Measurements from ENCODE around the gene MRPL32.

The MRPL32 gene

DNA sequence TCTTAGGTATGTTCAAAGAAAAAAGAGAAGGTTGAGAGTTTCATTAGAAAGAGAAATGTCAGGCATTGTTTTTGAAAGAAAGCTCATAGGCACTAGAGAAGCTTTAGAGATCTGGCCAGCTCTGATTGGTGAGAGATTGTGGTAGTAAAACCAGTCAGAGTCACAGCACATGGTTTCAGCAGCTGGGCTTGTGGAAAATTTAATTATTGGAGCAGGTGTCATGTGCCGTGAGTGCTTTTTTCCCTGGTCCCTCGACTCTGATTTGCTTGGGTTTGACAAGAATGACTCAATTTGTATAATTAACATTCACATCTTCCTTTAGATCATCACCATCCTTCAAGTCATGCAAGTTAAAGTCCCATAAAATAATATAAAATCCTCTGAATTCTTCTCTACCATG lies 35.2 kb downstream of the MRPL32 start:
- no peak for DNase-seq (ENCODE audit: low read depth)

DNA sequence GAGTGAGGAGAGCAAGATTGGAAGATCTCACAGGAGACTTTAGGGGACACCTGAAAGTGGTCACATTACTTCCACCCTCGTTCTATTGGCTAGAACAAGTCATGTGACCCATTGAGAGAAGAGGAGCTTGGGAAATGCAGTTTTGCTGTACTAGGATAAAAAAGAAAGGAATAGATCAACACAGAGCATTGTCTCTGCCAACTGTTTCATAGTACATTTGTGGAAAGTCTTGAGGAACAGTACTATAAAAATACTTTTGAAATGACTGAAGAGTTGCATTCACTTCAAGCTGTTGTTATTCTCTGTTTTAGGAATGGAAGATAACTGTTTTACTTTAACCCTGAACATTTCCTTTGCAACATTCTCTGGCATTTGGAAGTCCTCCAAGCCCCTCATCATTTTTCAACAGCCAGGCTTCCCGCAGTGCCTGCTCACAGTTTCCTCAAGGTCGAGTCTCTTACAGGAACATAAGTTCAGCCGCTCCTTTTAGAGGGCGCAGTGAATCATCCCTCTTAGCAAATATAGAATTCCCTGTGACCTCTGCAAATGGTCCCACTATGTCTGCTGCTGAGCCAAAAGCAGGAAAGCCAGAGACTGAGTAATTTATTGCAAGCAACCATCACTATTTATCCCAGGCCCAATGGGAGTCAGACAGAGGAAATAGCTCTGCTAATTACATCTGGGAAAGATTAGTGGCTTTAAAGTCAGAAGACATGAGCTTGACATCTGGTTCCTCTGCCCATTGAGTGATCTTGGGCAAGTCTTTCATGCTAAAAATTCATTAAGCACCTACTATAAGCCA lies 40.7 kb downstream of the MRPL32 start:
- DNase-seq (ENCODE audit: low read depth): no peak

DNA sequence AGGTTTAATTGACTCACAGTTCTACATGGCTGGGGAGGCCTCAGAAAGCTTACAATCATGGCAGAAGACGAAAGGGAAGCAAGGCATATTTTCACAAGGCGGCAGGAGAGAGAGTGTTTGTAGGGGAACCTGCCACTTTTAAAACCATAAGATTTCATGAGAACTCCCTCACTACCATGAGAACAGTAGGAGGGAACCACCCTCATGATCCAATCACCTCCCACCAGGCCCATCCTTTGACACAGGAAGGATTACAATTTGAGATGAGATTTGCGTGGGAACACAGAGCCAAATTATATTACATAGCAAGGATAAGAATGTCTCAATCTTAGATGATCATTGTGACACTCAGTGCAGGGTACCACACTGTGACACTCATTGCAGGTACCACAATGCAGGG lies 44.2 kb downstream of the MRPL32 start:
- no peak for DNase-seq (ENCODE audit: low read depth)

DNA sequence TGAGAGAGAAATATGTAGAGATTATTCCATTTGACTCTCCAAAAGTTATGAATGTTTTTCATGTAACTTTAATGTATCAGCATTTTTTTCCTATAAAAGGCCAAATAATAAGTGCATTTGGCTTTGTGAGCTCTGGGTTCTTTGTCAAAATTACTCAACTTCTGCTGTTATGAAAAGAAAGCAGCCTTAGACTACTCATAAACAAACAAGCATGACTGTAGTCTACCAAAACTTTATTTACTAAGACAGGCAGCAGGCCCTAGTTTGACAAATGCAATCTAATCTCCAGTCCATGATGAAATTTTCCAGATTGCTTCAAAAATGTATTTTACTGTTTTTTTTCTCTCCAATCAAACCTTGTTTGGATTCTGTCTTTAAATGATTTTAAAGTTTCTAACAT lies 46.3 kb downstream of the MRPL32 start:
- DNase-seq (ENCODE audit: low read depth): no peak

DNA sequence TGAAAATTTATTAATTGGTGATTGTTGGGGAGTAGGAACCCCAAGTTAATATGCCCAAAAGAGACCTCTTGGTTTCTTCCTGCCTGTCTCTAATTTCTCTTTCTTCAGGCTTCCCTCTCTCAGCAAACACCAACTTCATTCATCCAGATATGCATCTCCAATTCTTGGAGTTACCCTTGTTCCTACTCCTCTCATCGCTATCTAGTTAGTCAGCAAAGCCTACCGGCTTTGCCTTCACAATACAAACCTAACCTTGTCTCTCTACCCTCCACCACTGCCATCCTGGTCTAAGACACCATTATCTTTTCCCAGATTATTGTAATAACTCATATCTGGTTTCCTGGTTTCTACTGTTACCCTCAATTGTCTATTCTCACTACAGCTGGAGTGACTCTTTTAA lies 47.9 kb downstream of the MRPL32 start:
- no peak for DNase-seq (ENCODE audit: low read depth)

DNA sequence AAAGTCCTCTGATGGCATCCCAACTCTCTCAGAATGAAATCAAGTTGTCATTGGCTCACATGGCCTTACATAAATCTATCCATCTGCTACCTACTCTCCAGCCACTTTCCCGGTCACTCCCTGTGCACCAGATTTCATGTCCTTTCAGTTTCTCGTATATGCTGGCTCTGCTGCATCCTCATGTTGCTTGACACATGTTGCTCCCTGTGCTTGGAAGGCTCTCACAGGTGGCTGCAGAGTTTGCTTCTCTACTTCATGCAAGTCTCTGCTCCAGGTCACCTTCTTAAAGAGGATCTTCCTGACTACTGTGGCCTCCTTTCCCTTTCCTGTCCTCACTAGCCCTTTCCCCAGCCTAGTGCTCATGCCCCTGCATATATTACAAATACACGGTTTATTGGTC lies 48.3 kb downstream of the MRPL32 start:
- DNase-seq (ENCODE audit: low read depth): no peak

DNA sequence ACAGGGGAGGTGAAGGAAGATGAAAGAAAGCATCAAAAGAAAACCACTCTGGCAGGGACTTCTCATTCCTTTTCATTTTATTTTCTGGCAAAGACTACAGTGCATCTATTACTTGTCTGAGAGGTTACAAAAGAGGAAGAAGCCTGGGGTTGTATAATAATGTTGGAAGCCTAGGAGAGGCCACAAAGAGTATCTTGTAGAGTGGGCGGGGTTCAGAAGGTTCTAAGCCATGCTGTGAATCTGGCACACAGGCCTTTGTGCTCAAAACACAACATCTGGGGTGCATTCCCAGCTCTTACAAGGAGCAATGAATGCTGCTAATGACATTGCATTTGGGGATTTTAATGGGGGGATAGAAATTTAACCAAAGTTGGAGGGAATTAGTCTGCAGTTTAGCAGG lies 49.4 kb downstream of the MRPL32 start:
- DNase-seq (ENCODE audit: low read depth): no peak

DNA sequence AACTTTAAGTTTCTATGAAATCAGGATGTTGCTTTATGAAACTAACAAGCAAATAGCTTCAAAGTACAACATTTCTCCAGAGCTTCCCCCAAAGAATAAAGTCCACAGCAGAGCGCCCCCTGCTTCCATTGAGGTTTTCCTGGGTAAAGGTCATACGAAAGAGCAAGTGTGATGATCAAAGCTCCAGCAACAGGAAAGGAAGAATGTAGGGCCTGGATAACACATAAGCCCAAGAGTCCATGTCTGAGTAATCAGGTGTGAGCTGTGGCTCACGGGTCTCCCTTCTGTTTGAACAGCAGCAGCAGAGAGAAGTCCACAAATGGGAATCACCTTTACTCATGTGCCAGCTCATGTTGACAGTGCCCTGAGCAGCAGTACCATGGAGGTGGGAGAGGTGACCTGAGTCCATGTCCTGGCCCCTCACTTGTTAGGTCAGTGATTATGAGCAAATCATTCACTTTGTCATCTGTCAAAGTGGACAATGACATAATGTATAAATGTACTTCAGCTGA lies 50.5 kb downstream of the MRPL32 start:
- DNase-seq (ENCODE audit: low read depth): no peak

DNA sequence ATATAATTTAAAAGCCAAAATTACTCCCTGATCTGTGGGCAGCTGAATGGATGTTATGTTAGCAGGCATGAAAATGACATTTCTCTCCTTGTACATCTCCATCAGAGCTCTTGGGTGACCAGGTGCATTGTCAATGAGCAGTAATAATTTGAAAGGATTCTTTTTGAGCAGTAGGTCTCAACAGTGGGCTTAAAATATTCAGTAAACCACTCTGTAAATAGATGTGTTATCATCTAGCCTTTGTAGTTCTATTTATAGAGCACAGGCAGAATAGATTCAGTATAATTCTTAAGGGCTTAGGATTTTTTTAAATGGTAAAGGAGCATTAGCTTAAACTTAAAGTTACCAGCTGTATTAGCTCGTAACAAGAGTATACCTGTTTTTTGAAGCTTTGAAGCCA lies 52.0 kb downstream of the MRPL32 start:
- no peak for DNase-seq (ENCODE audit: low read depth)

DNA sequence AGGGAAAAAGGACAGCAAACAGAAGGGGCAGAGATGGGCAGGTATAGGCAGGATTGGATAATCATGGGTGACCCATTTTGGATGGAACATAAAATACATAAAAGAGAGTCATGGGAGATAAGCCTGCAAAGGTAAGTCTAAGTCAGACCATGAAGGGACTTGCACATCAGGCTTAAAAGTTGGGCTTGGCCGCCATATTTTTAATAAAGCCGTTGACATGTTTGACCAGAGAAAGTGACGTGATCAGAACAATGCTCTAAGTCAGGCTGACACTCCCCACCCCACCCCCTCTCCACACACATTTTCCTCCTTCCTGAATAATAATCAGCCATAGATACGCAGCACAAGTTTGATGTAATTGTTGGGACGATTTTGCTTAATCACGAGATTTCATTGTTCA lies 54.0 kb downstream of the MRPL32 start:
- DNase-seq (ENCODE audit: low read depth): no peak

DNA sequence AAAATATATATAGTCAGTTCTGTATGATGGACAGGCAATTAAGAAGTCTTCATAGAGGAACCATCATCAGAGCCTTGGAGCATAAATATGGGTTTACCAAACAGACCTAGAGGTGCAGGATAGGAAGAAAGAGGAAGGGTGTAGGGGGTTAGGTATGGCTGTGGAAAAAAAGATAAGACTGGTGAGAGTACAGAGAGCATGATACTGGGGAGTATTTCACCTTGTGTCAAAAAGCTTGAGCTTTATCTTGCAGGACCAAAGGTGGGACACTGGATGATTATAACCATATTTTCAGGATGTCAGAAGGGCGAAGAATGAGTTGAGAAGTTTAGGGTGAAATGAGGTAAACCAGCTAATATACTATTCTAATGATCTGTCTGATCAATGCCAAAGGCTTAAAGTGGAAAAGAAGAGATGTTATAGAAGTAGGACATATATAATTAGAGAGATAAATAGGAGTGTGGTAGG lies 54.6 kb downstream of the MRPL32 start:
- no peak for DNase-seq (ENCODE audit: low read depth)

Data from stimulated activated CD8-positive, alpha-beta memory T cell treated with anti-CD3 and anti-CD28 coated beads, Interleukin-12 subunit alpha, Interleukin-12 subunit beta, amount 100 ng/mL, for 4 hours (primary cell).